ENCODE data around the gene LMNA. TPM values are rescaled to one million over a fixed set of nuclear protein-coding genes. Genes with fewer than 3 reads are reported as not detected.

The LMNA gene
- polyA plus RNA-seq (2013): 414 and 457 TPM in 2 replicates

- H4K8ac ChIP-seq (ENCODE audit: low read depth, low read length): peak within 1 kb of the TSS; percentile 48
- peak within 1 kb of the TSS; percentile 80 for H2BK5ac ChIP-seq (ENCODE audit: low read depth, low read length, poor library complexity)
- H3K9ac ChIP-seq (ENCODE audit: low read length): peak within 1 kb of the TSS; percentile 87
- H3K27ac ChIP-seq (ENCODE audit: low read depth, low read length): peak within 1 kb of the TSS; percentile 33
- H3K36me3 ChIP-seq (ENCODE audit: control insufficient read depth in 1 of 2, insufficient read depth in 2 of 2, low read length in 2 of 2): no peaks in the 10 kb centered on the region
- peak within 1 kb of the TSS; percentile 95 for H2AK5ac ChIP-seq (ENCODE audit: low read length)
- no peaks in the 10 kb centered on the region for H3K9me3 ChIP-seq (ENCODE audit: insufficient read depth, low read depth, low read length)
- peaks cover 26% of the 10 kb centered on the region for H3K79me2 ChIP-seq (ENCODE audit: control insufficient read depth, insufficient read depth, low read length, poor library complexity)
- peaks cover 20 to 29% of the 10 kb centered on the region in 2 experiments for H3K4me1 ChIP-seq (ENCODE audit: control insufficient read depth in 1 of 2, insufficient read depth in 2 of 2, low read length in 2 of 2)
- no peaks in the 10 kb centered on the region for H3K27me3 ChIP-seq (ENCODE audit: insufficient read depth, low read length)
- peak within 1 kb of the TSS; percentile 63 for H3K4ac ChIP-seq (ENCODE audit: low read depth, low read length)
- H4K91ac ChIP-seq (ENCODE audit: low read depth, low read length): peak within 1 kb of the TSS; percentile 94
- peak within 1 kb of the TSS; percentile 92 for H3K14ac ChIP-seq (ENCODE audit: low read length)
- H3K4me3 ChIP-seq (ENCODE audit: low read depth, low read length): peak within 1 kb of the TSS; percentile 92
- H2BK120ac ChIP-seq (ENCODE audit: insufficient read depth, low read length, poor library complexity): peak within 1 kb of the TSS; percentile 88
- H4K12ac ChIP-seq (ENCODE audit: low read depth, low read length): peak within 1 kb of the TSS; percentile 49
- no peak within 1 kb of the TSS for H3K23ac ChIP-seq (ENCODE audit: low read length)
- H3K18ac ChIP-seq (ENCODE audit: low read length): peak within 1 kb of the TSS; percentile 96
- H2AFZ ChIP-seq (ENCODE audit: insufficient read depth, low read length, poor library complexity): peak within 1 kb of the TSS; percentile 80
- peaks cover 28% of the 10 kb centered on the region for H3K79me1 ChIP-seq (ENCODE audit: low read length)
- DNase-seq: peak; percentile 74 to 86
- WGBS (ENCODE audit: extremely low coverage, insufficient coverage, insufficient read length): no CpG with 5 or more reads among the region's 37 CpGs
- peak within 1 kb of the TSS; percentile 86 for H3K4me2 ChIP-seq (ENCODE audit: low read length)
- peak within 1 kb of the TSS; percentile 91 for H2BK12ac ChIP-seq (ENCODE audit: low read length)
Measured at GRCh38 chr1:156114101-156114918, at the start of gene LMNA. LMNA (plus strand) TSS chr1:156114711; CDS start chr1:156114919, 208 bp downstream.

- no peak overlapping the region for H2BK5ac ChIP-seq (ENCODE audit: low read depth, low read length, poor library complexity)
- no CpG with 5 or more reads among the region's 3 CpGs for WGBS (ENCODE audit: extremely low coverage, insufficient coverage, insufficient read length)
- peaks cover 2% of the 10 kb centered on the region for H3K79me2 ChIP-seq (ENCODE audit: control insufficient read depth, insufficient read depth, low read length, poor library complexity)
- H3K36me3 ChIP-seq (ENCODE audit: control insufficient read depth in 1 of 2, insufficient read depth in 2 of 2, low read length in 2 of 2): peaks cover 13 to 16% of the 10 kb centered on the region in 2 experiments
- H4K91ac ChIP-seq (ENCODE audit: low read depth, low read length): no peak overlapping the region
- no peak overlapping the region for H4K12ac ChIP-seq (ENCODE audit: low read depth, low read length)
- H3K4me2 ChIP-seq (ENCODE audit: low read length): no peak overlapping the region
- peak overlapping the region; percentile 52 for H3K23ac ChIP-seq (ENCODE audit: low read length)
- no peak for DNase-seq
- H2BK12ac ChIP-seq (ENCODE audit: low read length): no peak overlapping the region
- no peak overlapping the region for H3K18ac ChIP-seq (ENCODE audit: low read length)
- H4K8ac ChIP-seq (ENCODE audit: low read depth, low read length): no peak overlapping the region
- H3K4me3 ChIP-seq (ENCODE audit: low read depth, low read length): no peak overlapping the region
- H3K4ac ChIP-seq (ENCODE audit: low read depth, low read length): no peak overlapping the region
- no peaks in the 10 kb centered on the region for H3K9me3 ChIP-seq (ENCODE audit: insufficient read depth, low read depth, low read length)
- H3K4me1 ChIP-seq (ENCODE audit: control insufficient read depth in 1 of 2, insufficient read depth in 2 of 2, low read length in 2 of 2): peaks cover 4 to 5% of the 10 kb centered on the region in 2 experiments
- no peak overlapping the region for H3K9ac ChIP-seq (ENCODE audit: low read length)
- H3K14ac ChIP-seq (ENCODE audit: low read length): no peak overlapping the region
- no peak overlapping the region for H2AK5ac ChIP-seq (ENCODE audit: low read length)
- H3K27ac ChIP-seq (ENCODE audit: low read depth, low read length): no peak overlapping the region
- no peak overlapping the region for H2AFZ ChIP-seq (ENCODE audit: insufficient read depth, low read length, poor library complexity)
- no peak overlapping the region for H2BK120ac ChIP-seq (ENCODE audit: insufficient read depth, low read length, poor library complexity)
- H3K79me1 ChIP-seq (ENCODE audit: low read length): peaks cover 3% of the 10 kb centered on the region
- no peaks in the 10 kb centered on the region for H3K27me3 ChIP-seq (ENCODE audit: insufficient read depth, low read length)
Measured at GRCh38 chr1:156065212-156065611, 49.3 kb upstream of the LMNA start.

GRCh38 chr1:156065871-156066270, 48.6 kb upstream of the LMNA start:
- H2AK5ac ChIP-seq (ENCODE audit: low read length): no peak overlapping the region
- no peak for DNase-seq
- no peak overlapping the region for H3K27ac ChIP-seq (ENCODE audit: low read depth, low read length)
- no peak overlapping the region for H3K23ac ChIP-seq (ENCODE audit: low read length)
- no peaks in the 10 kb centered on the region for H3K27me3 ChIP-seq (ENCODE audit: insufficient read depth, low read length)
- no peak overlapping the region for H2BK5ac ChIP-seq (ENCODE audit: low read depth, low read length, poor library complexity)
- H4K8ac ChIP-seq (ENCODE audit: low read depth, low read length): no peak overlapping the region
- H3K4ac ChIP-seq (ENCODE audit: low read depth, low read length): no peak overlapping the region
- H3K14ac ChIP-seq (ENCODE audit: low read length): no peak overlapping the region
- H3K4me3 ChIP-seq (ENCODE audit: low read depth, low read length): no peak overlapping the region
- H4K91ac ChIP-seq (ENCODE audit: low read depth, low read length): no peak overlapping the region
- no peak overlapping the region for H2BK12ac ChIP-seq (ENCODE audit: low read length)
- no peak overlapping the region for H2BK120ac ChIP-seq (ENCODE audit: insufficient read depth, low read length, poor library complexity)
- peaks cover 3% of the 10 kb centered on the region for H3K79me1 ChIP-seq (ENCODE audit: low read length)
- H3K4me1 ChIP-seq (ENCODE audit: control insufficient read depth in 1 of 2, insufficient read depth in 2 of 2, low read length in 2 of 2): peaks cover 4 to 5% of the 10 kb centered on the region in 2 experiments
- WGBS (ENCODE audit: extremely low coverage, insufficient coverage, insufficient read length): no CpG with 5 or more reads among the region's 16 CpGs
- H2AFZ ChIP-seq (ENCODE audit: insufficient read depth, low read length, poor library complexity): no peak overlapping the region
- H3K36me3 ChIP-seq (ENCODE audit: control insufficient read depth in 1 of 2, insufficient read depth in 2 of 2, low read length in 2 of 2): peaks cover 19 to 21% of the 10 kb centered on the region in 2 experiments
- H3K79me2 ChIP-seq (ENCODE audit: control insufficient read depth, insufficient read depth, low read length, poor library complexity): peaks cover 2% of the 10 kb centered on the region
- no peak overlapping the region for H3K18ac ChIP-seq (ENCODE audit: low read length)
- H4K12ac ChIP-seq (ENCODE audit: low read depth, low read length): no peak overlapping the region
- no peaks in the 10 kb centered on the region for H3K9me3 ChIP-seq (ENCODE audit: insufficient read depth, low read depth, low read length)
- no peak overlapping the region for H3K4me2 ChIP-seq (ENCODE audit: low read length)
- H3K9ac ChIP-seq (ENCODE audit: low read length): no peak overlapping the region

- Histone ChIP-seq H3K4me3 (ENCODE audit: low read depth, low read length) (no peak overlapping the region), H3K79me2 (ENCODE audit: control insufficient read depth, insufficient read depth, low read length, poor library complexity) (no peaks in the 10 kb centered on the region), H3K4me1 (ENCODE audit: control insufficient read depth in 1 of 2, insufficient read depth in 2 of 2, low read length in 2 of 2) (peaks cover under 1 to 3% of the 10 kb centered on the region in 2 experiments), H4K12ac (ENCODE audit: low read depth, low read length) (no peak overlapping the region), H2BK12ac (ENCODE audit: low read length) (no peak overlapping the region), H3K4ac (ENCODE audit: low read depth, low read length) (no peak overlapping the region), H2AFZ (ENCODE audit: insufficient read depth, low read length, poor library complexity) (no peak overlapping the region), H3K79me1 (ENCODE audit: low read length) (no peaks in the 10 kb centered on the region), H3K9me3 (ENCODE audit: insufficient read depth, low read depth, low read length) (no peaks in the 10 kb centered on the region), H4K8ac (ENCODE audit: low read depth, low read length) (no peak overlapping the region), H2AK5ac (ENCODE audit: low read length) (no peak overlapping the region), H3K36me3 (ENCODE audit: control insufficient read depth in 1 of 2, insufficient read depth in 2 of 2, low read length in 2 of 2) (peaks cover 19 to 21% of the 10 kb centered on the region in 2 experiments), H3K14ac (ENCODE audit: low read length) (no peak overlapping the region), H3K23ac (ENCODE audit: low read length) (no peak overlapping the region), H3K27ac (ENCODE audit: low read depth, low read length) (no peak overlapping the region), H2BK120ac (ENCODE audit: insufficient read depth, low read length, poor library complexity) (no peak overlapping the region), H3K27me3 (ENCODE audit: insufficient read depth, low read length) (no peaks in the 10 kb centered on the region), H3K18ac (ENCODE audit: low read length) (no peak overlapping the region), H3K9ac (ENCODE audit: low read length) (no peak overlapping the region), H4K91ac (ENCODE audit: low read depth, low read length) (no peak overlapping the region), H2BK5ac (ENCODE audit: low read depth, low read length, poor library complexity) (no peak overlapping the region), H3K4me2 (ENCODE audit: low read length) (no peak overlapping the region)
- DNase-seq: no peak
- WGBS (ENCODE audit: extremely low coverage, insufficient coverage, insufficient read length): no CpG with 5 or more reads among the region's 2 CpGs
Measured at GRCh38 chr1:156067262-156067661, 47.2 kb upstream of the LMNA start.
